ENCODE data around the gene CASP8AP2.

DNA sequence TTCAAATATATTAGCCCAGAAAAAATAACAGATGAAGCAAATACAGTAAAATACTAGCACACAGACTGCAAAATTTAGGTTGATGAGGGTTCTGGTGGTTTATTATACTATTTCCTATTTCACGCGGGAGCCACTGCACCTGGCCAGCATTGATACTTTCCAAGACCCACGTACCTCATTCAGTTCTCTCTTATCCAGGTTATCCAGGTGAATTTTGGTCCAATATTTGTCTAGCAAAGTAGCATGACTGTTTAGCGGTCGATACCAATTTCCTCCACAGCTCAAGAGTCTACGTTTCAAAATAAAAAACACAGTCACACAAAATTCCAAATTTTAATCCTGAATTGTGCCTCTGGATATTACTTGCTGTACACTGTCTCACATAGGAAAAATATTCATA is 44.8 kb upstream of the CASP8AP2 start:
- TF ChIP-seq, protein P1, sequence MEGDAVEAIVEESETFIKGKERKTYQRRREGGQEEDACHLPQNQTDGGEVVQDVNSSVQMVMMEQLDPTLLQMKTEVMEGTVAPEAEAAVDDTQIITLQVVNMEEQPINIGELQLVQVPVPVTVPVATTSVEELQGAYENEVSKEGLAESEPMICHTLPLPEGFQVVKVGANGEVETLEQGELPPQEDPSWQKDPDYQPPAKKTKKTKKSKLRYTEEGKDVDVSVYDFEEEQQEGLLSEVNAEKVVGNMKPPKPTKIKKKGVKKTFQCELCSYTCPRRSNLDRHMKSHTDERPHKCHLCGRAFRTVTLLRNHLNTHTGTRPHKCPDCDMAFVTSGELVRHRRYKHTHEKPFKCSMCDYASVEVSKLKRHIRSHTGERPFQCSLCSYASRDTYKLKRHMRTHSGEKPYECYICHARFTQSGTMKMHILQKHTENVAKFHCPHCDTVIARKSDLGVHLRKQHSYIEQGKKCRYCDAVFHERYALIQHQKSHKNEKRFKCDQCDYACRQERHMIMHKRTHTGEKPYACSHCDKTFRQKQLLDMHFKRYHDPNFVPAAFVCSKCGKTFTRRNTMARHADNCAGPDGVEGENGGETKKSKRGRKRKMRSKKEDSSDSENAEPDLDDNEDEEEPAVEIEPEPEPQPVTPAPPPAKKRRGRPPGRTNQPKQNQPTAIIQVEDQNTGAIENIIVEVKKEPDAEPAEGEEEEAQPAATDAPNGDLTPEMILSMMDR (IDR thresholded peaks at IDR 0.05): no peak
- TF ChIP-seq POLR2A (IDR thresholded peaks at IDR 0.05): no peak
- no peak for TF ChIP-seq POLR2AphosphoS5 (IDR thresholded peaks at IDR 0.05)
- no peak for TF ChIP-seq EP300 (IDR thresholded peaks at IDR 0.05; ENCODE audit: low read depth)
